HepG2 (cell line): ENCODE measurements around the gene CES2. TPM values are rescaled to one million over a fixed set of nuclear protein-coding genes. Genes with fewer than 3 reads are reported as not detected.

Experiments used
- ATAC-seq: fragments of 200-7000 bp; cut with Tn5 transposase; 3 replicates; pipeline ENCODE4 v1.9.1; 2020; ENCODE audit warnings: mild to moderate bottlenecking, moderate library complexity
- BruUV-seq: library from RNA; stranded (reverse); fragments of 400-500 nt; replicated peaks from 2 replicates; lab custom pipeline; 2021; lab: Mats Ljungman, UMichigan
- CTCF ChIA-PET: fragments of 300-600 bp; formaldehyde crosslinking; extraction: SDS; loops from one replicate; lab custom pipeline; 2021; ENCODE audit warnings: low total read pairs, inconsistent platforms, low intra/inter-chr PET ratio; lab: Yijun Ruan, JAX
- POLR2A ChIA-PET: fragments of 350-600 bp; sonication (Branson Sonifier 250); formaldehyde crosslinking; loops from one replicate; lab custom pipeline; 2020; ENCODE audit warnings: antibody characterized with exemption, inconsistent platforms; lab: Yijun Ruan, JAX
- DNase-seq: peaks from one replicate; pipeline ENCODE4 v3.0.0-alpha.2; 2015; ENCODE audit warnings: low spot score
- FAIRE-seq: peaks from 3 replicates; lab custom pipeline; 2011; peaks lifted over from hg19 to GRCh38; lab: Jason Lieb, UNC
- H2AFZ ChIP-seq: one replicate; pipeline ENCODE4 v1.6.1; 2011; ENCODE audit warnings: low read length, inconsistent platforms
- H3K27ac ChIP-seq: fragments of 300-600 bp; 3 replicates; pipeline ENCODE4 v1.8.0; 2011; ENCODE audit warnings: mixed run types, mild to moderate bottlenecking, mixed read lengths, low read length, inconsistent platforms; ENCODE audit not compliant: insufficient read depth; ENCODE audit errors: extremely low read length
- H3K27me3 ChIP-seq, 2 experiments: fragments of 200-600 bp in 1 of 2; 2 replicates in 1 of 2; 3 replicates in 1 of 2; pipeline versions ENCODE4 v1.6.0 to v1.8.0; 2011; ENCODE audit warnings: low read length in 2 of 2, mild to moderate bottlenecking in 2 of 2, moderate library complexity in 2 of 2, inconsistent platforms in 1 of 2; ENCODE audit not compliant: insufficient read depth in 2 of 2, control insufficient read depth in 1 of 2
- H3K36me3 ChIP-seq, 2 experiments: fragments of 200-600 bp in 1 of 2; replicated peaks in 1 of 2; 2 replicates in 1 of 2; 3 replicates in 1 of 2; pipeline versions ENCODE4 v1.5.1 to v1.8.0; 2011; ENCODE audit warnings: low read length in 2 of 2, inconsistent platforms in 1 of 2; ENCODE audit not compliant: insufficient read depth in 2 of 2, control insufficient read depth in 1 of 2
- H3K4me1 ChIP-seq: 2 replicates; pipeline ENCODE4 v1.5.1; 2012; ENCODE audit warnings: low read length, inconsistent platforms; ENCODE audit not compliant: insufficient read depth
- H3K4me2 ChIP-seq: 2 replicates; pipeline ENCODE4 v1.6.0; 2011; ENCODE audit warnings: low read depth, low read length, inconsistent platforms
- H3K4me3 ChIP-seq, 3 experiments: fragments of 200-600 bp in 1 of 3; sonication (generic), shearing (Covaris generic) in 1 of 3; replicated peaks in 1 of 3; 2 replicates each; pipeline ENCODE4 v1.5.1; 2011 to 2016; ENCODE audit warnings: low read length in 3 of 3, inconsistent platforms in 2 of 3, low read depth in 2 of 3, mild to moderate bottlenecking in 2 of 3, control low read depth in 1 of 3, mixed read lengths in 1 of 3; ENCODE audit not compliant: insufficient read depth in 1 of 3
- H3K79me2 ChIP-seq: one replicate; pipeline ENCODE4 v1.6.1; 2011; ENCODE audit warnings: low read length, inconsistent platforms; ENCODE audit not compliant: insufficient read depth
- H3K9ac ChIP-seq: 2 replicates; pipeline ENCODE4 v1.6.0; 2011; ENCODE audit warnings: mild to moderate bottlenecking, low read depth, low read length, inconsistent platforms; ENCODE audit not compliant: insufficient read depth
- H3K9me3 ChIP-seq: 2 replicates; pipeline ENCODE4 v1.5.1; 2012; ENCODE audit warnings: mild to moderate bottlenecking, low read length
- H4K20me1 ChIP-seq: 2 replicates; pipeline ENCODE4 v1.6.0; 2011; ENCODE audit warnings: inconsistent platforms, mild to moderate bottlenecking, low read length, moderate library complexity; ENCODE audit not compliant: insufficient read depth
- GATAD2A ChIP-seq: IDR thresholded peaks from 2 replicates; pipeline ENCODE4 v1.6.1; 2016
- HMG20A ChIP-seq: IDR thresholded peaks from 2 replicates; pipeline ENCODE4 v1.6.1; 2016; ENCODE audit warnings: borderline replicate concordance
- IRF2 ChIP-seq: IDR thresholded peaks from 2 replicates; pipeline ENCODE4 v1.6.1; 2018; ENCODE audit warnings: missing genetic modification reagents, missing compliant biosample characterization
- TRIM24 ChIP-seq: sonication (generic); formaldehyde crosslinking; IDR thresholded peaks from 2 replicates; pipeline ENCODE4 v1.8.0; 2022; ENCODE audit warnings: mild to moderate bottlenecking, missing genetic modification reagents
- ZNF3 ChIP-seq: IDR thresholded peaks from 2 replicates; pipeline ENCODE4 v1.7.0; 2017; ENCODE audit warnings: inconsistent platforms
- ZNF382 ChIP-seq: sonication (generic); formaldehyde crosslinking; IDR thresholded peaks from 2 replicates; pipeline ENCODE4 v1.5.0; 2020; ENCODE audit warnings: missing genetic modification reagents, mild to moderate bottlenecking, borderline replicate concordance
- WGBS: methylation state at CpG from one replicate; pipeline ENCODE4 v1.1.6; 2017; ENCODE audit warnings: low lambda C conversion rate; 5-methylcytosine and 5-hydroxymethylcytosine counted together
- in situ Hi-C: cut with HindIII; loops from 2 replicates; pipeline ENCODE4 v1.10.0; 2017; ENCODE audit warnings: low pct_unique_long_range_greater_than_20kb; ENCODE audit not compliant: extremely low pct_ligation_motif_present
- intact Hi-C: fragments of 100-400 bp; cut with micrococcal nuclease; formaldehyde crosslinking; loops from one replicate; pipeline ENCODE4 v1.10.0; 2022; ENCODE audit not compliant: unreplicated experiment
- polyA plus RNA-seq, 8 experiments: library from polyadenylated mRNA; depleted of rRNA in 3 of 8; stranded (reverse) in 7 of 8; unstranded in 1 of 8; fragments of >200 nt; fragmentation: Illumina TruSeq in 4 of 8; extraction: Trizol in 4 of 8; gene quantifications; 2 replicates each; pipeline versions ENCODE4 v1.2.1 to v1.2.3, GENCODE V29; 2011 to 2016; ENCODE audit warnings: low read depth in 4 of 8, missing spikeins in 1 of 8, mixed read lengths in 1 of 8; ENCODE audit not compliant: insufficient read depth in 1 of 8
- total RNA-seq, 5 experiments: library from RNA; depleted of rRNA; stranded (reverse); fragments of >200 nt; fragmentation: Illumina TruSeq; extraction: Trizol; gene quantifications; 2 replicates each; pipeline ENCODE4 v1.2.3, GENCODE V29; 2016; ENCODE audit warnings: low read depth in 1 of 5
- TF ChIP-seq, protein P1 (sequence below): sonication (generic); formaldehyde crosslinking; IDR thresholded peaks from 2 replicates; pipeline ENCODE4 v1.8.1; 2023; ENCODE audit warnings: mild to moderate bottlenecking, inconsistent platforms, moderate library complexity, missing genetic modification reagents, borderline replicate concordance
- TF ChIP-seq, protein P2 (sequence below): fragments of 450-650 bp; IDR thresholded peaks from 2 replicates; pipeline ENCODE4 v1.6.1; 2017
- TF ChIP-seq, protein P3 (sequence below): sonication (generic); formaldehyde crosslinking; IDR thresholded peaks from 2 replicates; pipeline ENCODE4 v1.4.0; 2020; ENCODE audit warnings: mild to moderate bottlenecking, missing genetic modification reagents
- TF ChIP-seq, protein P4 (sequence below): sonication (generic); formaldehyde crosslinking; IDR thresholded peaks from 2 replicates; pipeline ENCODE4 v1.4.0; 2020; ENCODE audit warnings: missing genetic modification reagents

Gene CES2
- total and polyA plus RNA-seq, 2 of the 13 experiments (the other 11 are each of a cell fraction or from before 2014, with no cell fraction given): 50.6 to 63.8 TPM

DNA sequence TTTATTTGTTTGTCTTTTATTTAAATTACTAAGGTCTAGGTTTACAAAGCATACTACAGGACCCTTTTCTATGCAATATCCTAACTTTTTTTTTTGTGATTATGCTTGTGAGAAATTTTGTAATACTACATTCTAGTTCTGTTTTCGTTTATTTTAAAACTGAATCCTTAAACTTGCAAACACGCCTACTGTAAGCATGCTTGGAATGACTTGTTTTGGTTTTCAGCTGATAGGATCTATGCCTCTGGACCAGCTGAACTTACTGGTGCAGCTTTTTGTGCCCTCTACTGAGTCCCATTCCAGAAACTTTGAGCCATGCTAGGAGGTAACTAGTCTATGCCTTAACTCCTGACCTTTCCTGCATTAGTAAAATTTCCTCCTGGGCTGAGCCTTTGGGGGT lies 49.0 kb upstream of the CES2 start:
- TSS peak; percentile 8 for BruUV-seq
- H3K4me1 ChIP-seq: peaks cover 23% of the 10 kb centered on the region
- H3K4me3 ChIP-seq: no peak overlapping the region
- H3K4me2 ChIP-seq: no peak overlapping the region
- H3K79me2 ChIP-seq: peaks cover 24% of the 10 kb centered on the region
- ChIA-PET POLR2A (no interaction called here), CTCF (no interaction called here)
- no peak for ATAC-seq
- no peaks in the 10 kb centered on the region for H3K9me3 ChIP-seq
- no peak overlapping the region for H2AFZ ChIP-seq
- TF ChIP-seq, protein P1, sequence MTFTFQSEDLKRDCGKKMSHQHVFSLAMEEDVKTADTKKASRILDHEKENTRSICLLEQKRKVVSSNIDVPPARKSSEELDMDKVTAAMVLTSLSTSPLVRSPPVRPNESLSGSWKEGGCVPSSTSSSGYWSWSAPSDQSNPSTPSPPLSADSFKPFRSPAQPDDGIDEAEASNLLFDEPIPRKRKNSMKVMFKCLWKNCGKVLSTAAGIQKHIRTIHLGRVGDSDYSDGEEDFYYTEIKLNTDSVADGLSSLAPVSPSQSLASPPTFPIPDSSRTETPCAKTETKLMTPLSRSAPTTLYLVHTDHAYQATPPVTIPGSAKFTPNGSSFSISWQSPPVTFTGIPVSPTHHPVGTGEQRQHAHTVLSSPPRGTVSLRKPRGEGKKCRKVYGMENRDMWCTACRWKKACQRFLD (CRISPR knock-in tag): no peak
- TF ChIP-seq GATAD2A (no peak), ZNF3 (CRISPR knock-in tag) (no peak), ZNF382 (CRISPR knock-in tag) (no peak), TRIM24 (CRISPR knock-in tag) (no peak), HMG20A (CRISPR knock-in tag) (no peak), IRF2 (no peak)
- TF ChIP-seq, protein P2, sequence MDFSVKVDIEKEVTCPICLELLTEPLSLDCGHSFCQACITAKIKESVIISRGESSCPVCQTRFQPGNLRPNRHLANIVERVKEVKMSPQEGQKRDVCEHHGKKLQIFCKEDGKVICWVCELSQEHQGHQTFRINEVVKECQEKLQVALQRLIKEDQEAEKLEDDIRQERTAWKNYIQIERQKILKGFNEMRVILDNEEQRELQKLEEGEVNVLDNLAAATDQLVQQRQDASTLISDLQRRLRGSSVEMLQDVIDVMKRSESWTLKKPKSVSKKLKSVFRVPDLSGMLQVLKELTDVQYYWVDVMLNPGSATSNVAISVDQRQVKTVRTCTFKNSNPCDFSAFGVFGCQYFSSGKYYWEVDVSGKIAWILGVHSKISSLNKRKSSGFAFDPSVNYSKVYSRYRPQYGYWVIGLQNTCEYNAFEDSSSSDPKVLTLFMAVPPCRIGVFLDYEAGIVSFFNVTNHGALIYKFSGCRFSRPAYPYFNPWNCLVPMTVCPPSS: no peak
- TF ChIP-seq, protein P3, sequence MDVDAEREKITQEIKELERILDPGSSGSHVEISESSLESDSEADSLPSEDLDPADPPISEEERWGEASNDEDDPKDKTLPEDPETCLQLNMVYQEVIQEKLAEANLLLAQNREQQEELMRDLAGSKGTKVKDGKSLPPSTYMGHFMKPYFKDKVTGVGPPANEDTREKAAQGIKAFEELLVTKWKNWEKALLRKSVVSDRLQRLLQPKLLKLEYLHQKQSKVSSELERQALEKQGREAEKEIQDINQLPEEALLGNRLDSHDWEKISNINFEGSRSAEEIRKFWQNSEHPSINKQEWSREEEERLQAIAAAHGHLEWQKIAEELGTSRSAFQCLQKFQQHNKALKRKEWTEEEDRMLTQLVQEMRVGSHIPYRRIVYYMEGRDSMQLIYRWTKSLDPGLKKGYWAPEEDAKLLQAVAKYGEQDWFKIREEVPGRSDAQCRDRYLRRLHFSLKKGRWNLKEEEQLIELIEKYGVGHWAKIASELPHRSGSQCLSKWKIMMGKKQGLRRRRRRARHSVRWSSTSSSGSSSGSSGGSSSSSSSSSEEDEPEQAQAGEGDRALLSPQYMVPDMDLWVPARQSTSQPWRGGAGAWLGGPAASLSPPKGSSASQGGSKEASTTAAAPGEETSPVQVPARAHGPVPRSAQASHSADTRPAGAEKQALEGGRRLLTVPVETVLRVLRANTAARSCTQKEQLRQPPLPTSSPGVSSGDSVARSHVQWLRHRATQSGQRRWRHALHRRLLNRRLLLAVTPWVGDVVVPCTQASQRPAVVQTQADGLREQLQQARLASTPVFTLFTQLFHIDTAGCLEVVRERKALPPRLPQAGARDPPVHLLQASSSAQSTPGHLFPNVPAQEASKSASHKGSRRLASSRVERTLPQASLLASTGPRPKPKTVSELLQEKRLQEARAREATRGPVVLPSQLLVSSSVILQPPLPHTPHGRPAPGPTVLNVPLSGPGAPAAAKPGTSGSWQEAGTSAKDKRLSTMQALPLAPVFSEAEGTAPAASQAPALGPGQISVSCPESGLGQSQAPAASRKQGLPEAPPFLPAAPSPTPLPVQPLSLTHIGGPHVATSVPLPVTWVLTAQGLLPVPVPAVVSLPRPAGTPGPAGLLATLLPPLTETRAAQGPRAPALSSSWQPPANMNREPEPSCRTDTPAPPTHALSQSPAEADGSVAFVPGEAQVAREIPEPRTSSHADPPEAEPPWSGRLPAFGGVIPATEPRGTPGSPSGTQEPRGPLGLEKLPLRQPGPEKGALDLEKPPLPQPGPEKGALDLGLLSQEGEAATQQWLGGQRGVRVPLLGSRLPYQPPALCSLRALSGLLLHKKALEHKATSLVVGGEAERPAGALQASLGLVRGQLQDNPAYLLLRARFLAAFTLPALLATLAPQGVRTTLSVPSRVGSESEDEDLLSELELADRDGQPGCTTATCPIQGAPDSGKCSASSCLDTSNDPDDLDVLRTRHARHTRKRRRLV (CRISPR knock-in tag): no peak
- TF ChIP-seq, protein P4, sequence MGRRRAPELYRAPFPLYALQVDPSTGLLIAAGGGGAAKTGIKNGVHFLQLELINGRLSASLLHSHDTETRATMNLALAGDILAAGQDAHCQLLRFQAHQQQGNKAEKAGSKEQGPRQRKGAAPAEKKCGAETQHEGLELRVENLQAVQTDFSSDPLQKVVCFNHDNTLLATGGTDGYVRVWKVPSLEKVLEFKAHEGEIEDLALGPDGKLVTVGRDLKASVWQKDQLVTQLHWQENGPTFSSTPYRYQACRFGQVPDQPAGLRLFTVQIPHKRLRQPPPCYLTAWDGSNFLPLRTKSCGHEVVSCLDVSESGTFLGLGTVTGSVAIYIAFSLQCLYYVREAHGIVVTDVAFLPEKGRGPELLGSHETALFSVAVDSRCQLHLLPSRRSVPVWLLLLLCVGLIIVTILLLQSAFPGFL (CRISPR knock-in tag): no peak
- H3K27me3 ChIP-seq: no peaks in the 10 kb centered on the region
- 93% methylated on average over 2 of the region's 2 CpGs for WGBS
- no peak overlapping the region for H3K9ac ChIP-seq
- DNase-seq: no peak
- FAIRE-seq: no peak
- intact Hi-C loops (no loop called here), in situ Hi-C loops (no loop called here)
- no peak overlapping the region for H3K27ac ChIP-seq
- peaks cover 17 to 33% of the 10 kb centered on the region in 2 experiments for H3K36me3 ChIP-seq
- H4K20me1 ChIP-seq: no peaks in the 10 kb centered on the region
